ENCODE data around the gene DCAKD.

Gene DCAKD

DNA sequence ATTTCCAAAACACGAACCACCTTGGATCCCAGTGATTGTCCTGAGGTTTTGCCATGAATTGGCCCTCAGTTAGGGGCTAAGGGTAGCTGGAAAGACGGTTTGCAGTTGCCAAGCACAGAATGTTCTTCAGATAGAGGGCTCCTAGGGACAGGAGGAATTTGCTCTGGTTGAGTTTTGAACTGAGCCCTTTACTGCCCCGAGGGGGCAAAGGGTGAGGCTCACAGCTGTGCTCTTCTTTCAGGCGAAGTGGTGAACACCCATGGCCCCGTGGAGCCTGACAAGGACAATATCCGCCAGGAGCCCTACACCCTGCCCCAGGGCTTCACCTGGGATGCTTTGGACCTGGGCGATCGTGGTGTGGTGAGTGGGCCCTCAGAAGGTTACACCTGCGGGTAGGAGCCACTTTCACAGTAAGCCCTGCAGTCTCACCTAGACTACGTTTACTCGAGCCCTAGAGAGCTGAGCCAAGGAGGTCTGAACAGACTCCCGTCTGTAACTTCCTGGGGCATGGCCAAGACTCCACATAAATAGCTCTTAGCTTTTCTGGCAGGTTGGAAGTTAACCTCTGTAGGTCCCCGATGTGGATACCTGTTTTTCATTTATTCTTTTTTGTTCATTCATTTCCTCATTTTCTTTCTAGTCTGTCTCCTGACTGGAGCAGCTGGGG, 42.1 kb upstream of the DCAKD start:
- Histone ChIP-seq H3K36me3 (peaks cover 88% of the 10 kb centered on the region), H3K4me3 (ENCODE audit: low read depth, low read length) (no peak overlapping the region), H3K4me1 (no peaks in the 10 kb centered on the region), H3K9me3 (no peaks in the 10 kb centered on the region), H3K27me3 (no peaks in the 10 kb centered on the region)
- no peak for DNase-seq
- TF ChIP-seq, protein P1, sequence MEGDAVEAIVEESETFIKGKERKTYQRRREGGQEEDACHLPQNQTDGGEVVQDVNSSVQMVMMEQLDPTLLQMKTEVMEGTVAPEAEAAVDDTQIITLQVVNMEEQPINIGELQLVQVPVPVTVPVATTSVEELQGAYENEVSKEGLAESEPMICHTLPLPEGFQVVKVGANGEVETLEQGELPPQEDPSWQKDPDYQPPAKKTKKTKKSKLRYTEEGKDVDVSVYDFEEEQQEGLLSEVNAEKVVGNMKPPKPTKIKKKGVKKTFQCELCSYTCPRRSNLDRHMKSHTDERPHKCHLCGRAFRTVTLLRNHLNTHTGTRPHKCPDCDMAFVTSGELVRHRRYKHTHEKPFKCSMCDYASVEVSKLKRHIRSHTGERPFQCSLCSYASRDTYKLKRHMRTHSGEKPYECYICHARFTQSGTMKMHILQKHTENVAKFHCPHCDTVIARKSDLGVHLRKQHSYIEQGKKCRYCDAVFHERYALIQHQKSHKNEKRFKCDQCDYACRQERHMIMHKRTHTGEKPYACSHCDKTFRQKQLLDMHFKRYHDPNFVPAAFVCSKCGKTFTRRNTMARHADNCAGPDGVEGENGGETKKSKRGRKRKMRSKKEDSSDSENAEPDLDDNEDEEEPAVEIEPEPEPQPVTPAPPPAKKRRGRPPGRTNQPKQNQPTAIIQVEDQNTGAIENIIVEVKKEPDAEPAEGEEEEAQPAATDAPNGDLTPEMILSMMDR (IDR thresholded peaks at IDR 0.05; ENCODE audit: low read depth, low read length): no peak

DNA sequence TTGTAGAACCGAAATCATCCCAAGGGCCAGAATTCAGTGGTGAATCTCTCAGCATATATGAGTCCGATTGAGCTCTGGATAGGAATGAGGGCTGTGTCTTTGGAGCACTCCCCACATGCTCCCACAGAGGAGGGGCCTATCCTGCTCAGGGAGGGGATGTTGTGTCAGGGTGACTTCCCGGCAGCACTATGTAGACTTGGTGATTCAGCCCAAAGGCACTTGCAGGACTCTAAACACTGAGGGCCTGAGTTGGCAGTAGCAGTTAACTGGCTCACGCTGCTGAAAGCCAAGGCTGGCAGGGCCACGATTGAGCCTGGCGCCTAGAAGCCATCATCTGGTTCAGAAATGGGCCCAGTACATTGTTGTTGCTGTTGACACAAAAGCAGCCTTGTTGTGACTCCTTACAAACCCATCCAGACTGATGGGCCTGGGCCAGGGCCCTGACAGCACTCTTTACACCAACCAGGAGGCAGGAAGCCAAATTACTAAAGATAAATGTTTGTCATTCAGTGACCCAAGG, 41.5 kb upstream of the DCAKD start:
- no peak overlapping the region for H3K4me3 ChIP-seq (ENCODE audit: low read depth, low read length)
- DNase-seq: no peak
- no peaks in the 10 kb centered on the region for H3K9me3 ChIP-seq
- TF ChIP-seq, protein P1 (IDR thresholded peaks at IDR 0.05; ENCODE audit: low read depth, low read length): no peak
- no peaks in the 10 kb centered on the region for H3K4me1 ChIP-seq
- H3K36me3 ChIP-seq: peaks cover 88% of the 10 kb centered on the region
- H3K27me3 ChIP-seq: no peaks in the 10 kb centered on the region

DNA sequence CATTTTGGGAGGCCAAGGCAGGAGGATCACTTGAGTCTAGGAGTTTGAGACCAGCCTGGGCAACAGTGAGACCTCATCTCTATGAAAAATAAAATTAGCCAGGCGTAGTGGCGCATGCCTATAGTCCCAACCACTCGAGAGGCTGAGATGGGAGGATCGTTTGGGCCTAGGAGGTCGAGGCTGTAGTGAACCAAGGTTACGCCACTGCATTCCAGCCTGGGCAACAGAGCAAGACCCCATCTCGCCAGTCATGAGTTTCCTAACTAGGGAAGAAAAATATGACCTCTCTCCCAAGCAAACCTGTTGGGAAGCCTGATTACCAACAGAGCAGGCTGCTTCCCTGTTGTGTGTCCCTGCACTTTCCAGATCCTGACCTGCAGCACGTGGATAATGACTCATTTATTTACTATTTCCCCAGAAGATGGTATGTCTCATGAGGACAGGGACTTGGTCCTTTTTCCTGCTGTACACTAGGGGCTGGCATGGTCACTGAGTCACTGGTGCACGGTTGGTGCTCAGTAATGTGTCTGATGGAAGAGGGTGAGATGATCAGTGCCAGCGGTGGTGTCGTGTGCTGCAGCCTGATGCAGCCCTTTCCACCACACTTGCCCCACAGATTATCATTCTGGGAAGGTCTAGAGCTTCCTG, 40.5 kb upstream of the DCAKD start:
- Histone ChIP-seq H3K36me3 (peaks cover 88% of the 10 kb centered on the region), H3K27me3 (no peaks in the 10 kb centered on the region), H3K4me3 (ENCODE audit: low read depth, low read length) (no peak overlapping the region), H3K9me3 (no peaks in the 10 kb centered on the region), H3K4me1 (no peaks in the 10 kb centered on the region)
- TF ChIP-seq, protein P1 (IDR thresholded peaks at IDR 0.05; ENCODE audit: low read depth, low read length): no peak
- no peak for DNase-seq

DNA sequence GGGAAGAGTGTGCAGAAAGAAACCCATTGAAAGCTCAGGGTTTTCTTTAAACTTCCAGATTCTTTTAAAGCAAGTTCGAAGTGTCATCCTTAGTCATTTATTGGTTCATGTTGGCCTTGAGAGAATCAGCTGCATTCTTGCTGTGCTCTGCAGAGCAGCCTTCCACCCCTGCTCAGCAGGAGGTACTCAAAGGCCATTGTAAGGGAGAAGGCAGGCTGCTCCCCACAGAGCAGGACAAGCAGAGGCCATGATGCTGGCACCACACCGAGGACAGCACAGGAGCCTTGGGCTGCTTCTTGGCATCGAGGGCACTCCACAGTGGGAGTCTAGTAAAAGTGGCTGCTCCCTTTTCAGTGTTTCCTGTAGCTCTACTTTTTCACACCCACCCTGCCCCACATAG, 39.3 kb upstream of the DCAKD start:
- peaks cover 87% of the 10 kb centered on the region for H3K36me3 ChIP-seq
- no peaks in the 10 kb centered on the region for H3K9me3 ChIP-seq
- H3K4me1 ChIP-seq: no peaks in the 10 kb centered on the region
- TF ChIP-seq, protein P1 (IDR thresholded peaks at IDR 0.05; ENCODE audit: low read depth, low read length): no peak
- no peaks in the 10 kb centered on the region for H3K27me3 ChIP-seq
- no peak overlapping the region for H3K4me3 ChIP-seq (ENCODE audit: low read depth, low read length)
- no peak for DNase-seq

DNA sequence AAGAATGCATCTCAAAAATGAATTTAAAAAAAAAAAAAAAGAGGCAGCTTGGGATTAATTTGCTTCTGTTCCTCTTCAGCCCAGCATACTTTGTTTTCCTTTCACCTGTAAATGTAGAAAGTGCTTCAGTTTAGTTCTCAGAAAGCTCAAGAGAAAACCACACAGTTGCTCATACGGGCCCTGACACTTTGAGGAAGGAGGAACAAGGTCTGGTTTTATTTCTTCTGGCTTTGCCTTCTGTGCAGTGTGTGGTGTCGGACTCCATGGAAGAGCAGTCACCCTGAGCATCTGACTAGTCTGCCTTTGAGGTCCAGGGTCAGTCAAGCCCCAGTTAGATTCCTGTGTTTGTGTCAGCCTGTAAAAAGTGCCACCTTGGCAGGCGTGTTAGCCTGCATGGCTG, 37.3 kb upstream of the DCAKD start:
- TF ChIP-seq, protein P1 (IDR thresholded peaks at IDR 0.05; ENCODE audit: low read depth, low read length): no peak
- H3K9me3 ChIP-seq: no peaks in the 10 kb centered on the region
- no peaks in the 10 kb centered on the region for H3K4me1 ChIP-seq
- H3K27me3 ChIP-seq: no peaks in the 10 kb centered on the region
- H3K36me3 ChIP-seq: peaks cover 90% of the 10 kb centered on the region
- DNase-seq: no peak
- H3K4me3 ChIP-seq (ENCODE audit: low read depth, low read length): no peak overlapping the region

DNA sequence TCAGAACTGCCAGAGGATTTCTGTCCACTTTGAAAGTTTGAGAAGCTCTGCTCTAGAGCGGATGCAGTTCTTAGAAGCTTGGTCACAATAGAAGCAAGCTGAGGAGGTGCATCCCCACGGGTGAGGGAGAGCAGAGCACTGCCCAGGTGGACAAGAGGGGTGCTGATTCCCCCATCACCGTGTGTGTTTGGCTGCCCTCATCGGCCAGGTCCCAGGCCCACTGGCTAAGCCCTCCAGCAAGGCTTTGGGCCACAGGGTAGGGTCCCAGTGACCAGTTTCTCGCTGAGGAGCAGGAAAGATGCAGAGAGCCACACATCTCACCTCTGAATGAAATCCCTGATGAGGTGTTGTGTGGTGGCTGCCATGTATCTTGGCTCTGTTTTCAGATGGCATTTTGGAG, 36.5 kb upstream of the DCAKD start:
- H3K9me3 ChIP-seq: no peaks in the 10 kb centered on the region
- H3K4me3 ChIP-seq (ENCODE audit: low read depth, low read length): no peak overlapping the region
- DNase-seq: no peak
- no peaks in the 10 kb centered on the region for H3K27me3 ChIP-seq
- TF ChIP-seq, protein P1 (IDR thresholded peaks at IDR 0.05; ENCODE audit: low read depth, low read length): no peak
- H3K4me1 ChIP-seq: no peaks in the 10 kb centered on the region
- H3K36me3 ChIP-seq: peaks cover 87% of the 10 kb centered on the region
